HPDE6-E6E7 (cell line): ENCODE results near the gene ERI3.
A peak's percentile ranks its signal among the peaks of the same experiment; 100 is the strongest.

ENCODE experiments used
- DNase-seq: peaks from one replicate; pipeline ENCODE4 v3.0.0; 2011; ENCODE audit warnings: missing footprints; ENCODE audit errors: extremely low spot score

Gene ERI3

GRCh38 chr1:44354840-44355581, at the start of gene ERI3:
TSS of gene ERI3 (minus strand) at chr1:44355257. CDS start at chr1:44355026, 231 bp downstream.
- DNase-seq: peak; percentile 99

- DNase-seq: no peak
Measured at GRCh38 chr1:44401256-44402228, 46.5 kb upstream of the ERI3 start.

GRCh38 chr1:44390277-44390676, 35.2 kb upstream of the ERI3 start:
- no peak for DNase-seq

- no peak for DNase-seq
Measured at GRCh38 chr1:44389437-44389836, 34.4 kb upstream of the ERI3 start.

GRCh38 chr1:44388551-44388950, 33.5 kb upstream of the ERI3 start:
- DNase-seq: no peak

GRCh38 chr1:44380666-44381177, 25.7 kb upstream of the ERI3 start:
- DNase-seq: no peak

- peak; percentile 39 for DNase-seq
Measured at GRCh38 chr1:44377925-44378784, 23.1 kb upstream of the ERI3 start.

- no peak for DNase-seq
Measured at GRCh38 chr1:44375547-44375946, 20.5 kb upstream of the ERI3 start.

GRCh38 chr1:44371206-44371605, 16.1 kb upstream of the ERI3 start:
- no peak for DNase-seq

GRCh38 chr1:44368471-44369151, 13.6 kb upstream of the ERI3 start:
- DNase-seq: no peak

- no peak for DNase-seq
Measured at GRCh38 chr1:44367944-44368343, 12.9 kb upstream of the ERI3 start.

GRCh38 chr1:44366371-44366975, 11.4 kb upstream of the ERI3 start:
- no peak for DNase-seq

- DNase-seq: no peak
Measured at GRCh38 chr1:44361478-44361877, 6.4 kb upstream of the ERI3 start.

- no peak for DNase-seq
Measured at GRCh38 chr1:44359234-44359935, 4.3 kb upstream of the ERI3 start.

GRCh38 chr1:44357710-44358109, 2.7 kb upstream of the ERI3 start:
- no peak for DNase-seq

GRCh38 chr1:44355582-44356305, 687 bp upstream of the ERI3 start:
- no peak for DNase-seq

- peak; percentile 21 for DNase-seq
Measured at GRCh38 chr1:44354268-44354839, 703 bp downstream of the ERI3 start.

GRCh38 chr1:44353604-44354003, 1.5 kb downstream of the ERI3 start:
- DNase-seq: no peak

GRCh38 chr1:44351289-44351688, 3.8 kb downstream of the ERI3 start:
- DNase-seq: no peak
